HG03045 (cell line): ENCODE results near the gene ETFA.

Source experiments
- ATAC-seq: cut with Tn5 transposase; IDR thresholded peaks from one replicate; pipeline ENCODE4 v1.9.1; 2021; ENCODE audit warnings: mild to moderate bottlenecking, moderate library complexity; ENCODE audit not compliant: unreplicated experiment

Gene ETFA

GRCh38 chr15:76197703-76198455 is 113.4 kb downstream of the ETFA start:
- no peak for ATAC-seq

GRCh38 chr15:76196269-76197231 is 114.7 kb downstream of the ETFA start:
- ATAC-seq = no peak

GRCh38 chr15:76195506-76196268 is 115.6 kb downstream of the ETFA start:
- ATAC-seq = no peak

GRCh38 chr15:76193934-76194333 is 117.3 kb downstream of the ETFA start:
- no peak for ATAC-seq

- ATAC-seq = no peak
These were observed 118.6 kb downstream of the ETFA start for GRCh38 chr15:76192715-76193114.

- no peak for ATAC-seq
These were observed 119.6 kb downstream of the ETFA start for GRCh38 chr15:76191539-76192244.

- peak; percentile 80 for ATAC-seq
These were observed 120.3 kb downstream of the ETFA start for GRCh38 chr15:76190751-76191538.

- no peak for ATAC-seq
These were observed 121.2 kb downstream of the ETFA start for GRCh38 chr15:76190070-76190564.

GRCh38 chr15:76189106-76189505 is 122.2 kb downstream of the ETFA start:
- ATAC-seq = no peak

GRCh38 chr15:76187163-76187562 is 124.1 kb downstream of the ETFA start:
- no peak for ATAC-seq

- ATAC-seq = no peak
These were observed 125.6 kb downstream of the ETFA start for GRCh38 chr15:76185716-76186115.

- no peak for ATAC-seq
These were observed 126.6 kb downstream of the ETFA start for GRCh38 chr15:76184650-76185035.

- ATAC-seq = no peak
These were observed 127.2 kb downstream of the ETFA start for GRCh38 chr15:76183930-76184649.

GRCh38 chr15:76181705-76182107 is 129.6 kb downstream of the ETFA start:
- peak; percentile 41 for ATAC-seq

GRCh38 chr15:76180321-76180720 is 130.9 kb downstream of the ETFA start:
- ATAC-seq = no peak

- no peak for ATAC-seq
These were observed 132.2 kb downstream of the ETFA start for GRCh38 chr15:76179023-76179422.

GRCh38 chr15:76178296-76179000 is 132.8 kb downstream of the ETFA start:
- no peak for ATAC-seq

- no peak for ATAC-seq
These were observed 133.7 kb downstream of the ETFA start for GRCh38 chr15:76177491-76178040.
